Psoas muscle (tissue), 8 donors: ENCODE data around the gene PTGDS. TPM values are rescaled to one million over a fixed set of nuclear protein-coding genes. Genes with fewer than 3 reads are reported as not detected.
A peak's percentile ranks its signal among the peaks of the same experiment; 100 is the strongest.

ENCODE experiments used
- ATAC-seq, 4 donors: fragments of 200-7000 bp; cut with Tn5 transposase; one replicate each; pipeline ENCODE4 v1.9.1; 2020; ENCODE audit warnings: moderate library complexity in 3 of 4, mild to moderate bottlenecking in 2 of 4
- DNase-seq, 2 donors: peaks; one replicate each; pipeline ENCODE4 v3.0.0-alpha.2; 2020
- H3K27ac ChIP-seq: fragments of 200-600 bp; one replicate; pipeline ENCODE4 v1.8.0; 2022
- H3K27me3 ChIP-seq, 3 donors: fragments of 200-600 bp in 1 of 3; one replicate each; pipeline versions ENCODE4 v1.6.1 to v1.8.0; 2013 to 2022; ENCODE audit warnings: low read length in 2 of 3, mild to moderate bottlenecking in 2 of 3, moderate library complexity in 1 of 3; ENCODE audit not compliant: insufficient read depth in 3 of 3
- H3K36me3 ChIP-seq, 2 donors: fragments of 200-600 bp in 1 of 2; one replicate each; pipeline versions ENCODE4 v1.6.1 to v1.8.0; 2013 to 2022; ENCODE audit warnings: low read depth in 1 of 2, mild to moderate bottlenecking in 1 of 2, moderate library complexity in 1 of 2; ENCODE audit not compliant: insufficient read depth in 1 of 2
- H3K4me1 ChIP-seq: fragments of 200-600 bp; one replicate; pipeline ENCODE4 v1.8.0; 2022
- H3K4me3 ChIP-seq: fragments of 200-600 bp; one replicate; pipeline ENCODE4 v1.8.0; 2022; ENCODE audit warnings: mild to moderate bottlenecking
- H3K9me3 ChIP-seq: fragments of 200-600 bp; one replicate; pipeline ENCODE4 v1.8.0; 2022
- WGBS, 3 donors: extraction: QIAGEN DNeasy Blood & Tissue Kit; methylation state at CpG; one replicate each; pipeline versions ENCODE4 v1.1.6 to v1.1.7; 2013; 5-methylcytosine and 5-hydroxymethylcytosine counted together
- intact Hi-C, 2 donors: fragments of 100-400 bp; cut with DNase I; formaldehyde crosslinking; loops; one replicate each; pipeline versions ENCODE4 v1.11.0 to v1.14.2; 2022
- polyA plus RNA-seq, 3 donors: library from polyadenylated mRNA; stranded (reverse); fragments of 200-250 nt; gene quantifications; one replicate each; pipeline ENCODE4 v1.2.3, GENCODE V29; 2013
- total RNA-seq, 4 donors: library from RNA; stranded (reverse); fragmentation: NEBNext Ultra II Directional in 2 of 4; extraction: Animal tissue kit (Norgen Biotek cat#: 25700) in 2 of 4; gene quantifications; one replicate each; pipeline versions ENCODE4 v1.2.1 to v1.2.4, GENCODE V29; 2021 to 2023
- TF ChIP-seq, protein P1 (sequence below): fragments of 200-600 bp; IDR thresholded peaks from one replicate; pipeline ENCODE4 v1.8.0; 2022; ENCODE audit warnings: antibody characterized with exemption
- donor health status: healthy with polysubstance abuse.
- donor health status: DM: no; HTN: no; CAD: no; lungs with moderate emphysema.
- donor health status: Bipolar disorder and iron deficiency.
- donor health status: healthy.
- donor health status: DM: yes; HTN: yes; CAD: no.
- donor health status: DM: no; HTN: no; CAD: no.
- donor health status: DM: no; HTN: no; CAD: no.
- donor health status: DM: yes; HTN: yes; CAD: no.

The PTGDS gene
- total and polyA plus RNA-seq, 7 donors, result 23.3 to 130 (median 37.9) TPM

DNA sequence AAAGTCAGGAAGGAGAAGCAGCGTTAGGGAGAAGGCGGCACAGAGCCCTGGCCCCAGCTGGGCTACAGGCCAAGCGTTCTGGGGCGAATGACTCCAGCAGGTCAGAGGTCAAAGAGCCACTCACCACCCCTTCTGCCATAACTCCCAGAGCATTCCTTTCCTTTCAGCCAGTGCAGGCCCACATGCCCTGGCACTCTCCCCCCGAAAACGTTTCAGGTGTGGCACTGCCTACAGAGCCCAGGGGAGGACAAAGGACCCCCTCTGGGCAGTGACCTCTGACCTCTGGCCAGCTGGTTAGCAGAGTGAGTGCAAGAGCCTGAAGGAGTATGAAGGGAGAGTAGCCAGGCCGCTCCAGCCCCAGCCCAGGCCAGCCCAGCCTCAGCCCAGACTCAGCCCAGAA, 45.9 kb downstream of the PTGDS start:
- intact Hi-C loops, result loop anchor here in 1 of 2 donors (10.0 kb wide), 1 partner anchor 178 kb away; the partner anchor contains the start of genes AJM1 and PHPT1
- ATAC-seq (no peak), DNase-seq (no peak)
- no peak overlapping the region for H3K27ac ChIP-seq
- H3K4me1 ChIP-seq, result peaks cover 11% of the 10 kb centered on the region
- H3K36me3 ChIP-seq, result peaks cover 0 to 18% of the 10 kb centered on the region in 2 donors
- H3K27me3 ChIP-seq, result no peaks in the 10 kb centered on the region
- H3K4me3 ChIP-seq, result no peak overlapping the region
- H3K9me3 ChIP-seq, result no peaks in the 10 kb centered on the region
- WGBS, 3 donors, result 79 to 95% (median 87%) methylated on average over 4 to 7 of the region's 7 CpGs
- TF ChIP-seq, protein P1, sequence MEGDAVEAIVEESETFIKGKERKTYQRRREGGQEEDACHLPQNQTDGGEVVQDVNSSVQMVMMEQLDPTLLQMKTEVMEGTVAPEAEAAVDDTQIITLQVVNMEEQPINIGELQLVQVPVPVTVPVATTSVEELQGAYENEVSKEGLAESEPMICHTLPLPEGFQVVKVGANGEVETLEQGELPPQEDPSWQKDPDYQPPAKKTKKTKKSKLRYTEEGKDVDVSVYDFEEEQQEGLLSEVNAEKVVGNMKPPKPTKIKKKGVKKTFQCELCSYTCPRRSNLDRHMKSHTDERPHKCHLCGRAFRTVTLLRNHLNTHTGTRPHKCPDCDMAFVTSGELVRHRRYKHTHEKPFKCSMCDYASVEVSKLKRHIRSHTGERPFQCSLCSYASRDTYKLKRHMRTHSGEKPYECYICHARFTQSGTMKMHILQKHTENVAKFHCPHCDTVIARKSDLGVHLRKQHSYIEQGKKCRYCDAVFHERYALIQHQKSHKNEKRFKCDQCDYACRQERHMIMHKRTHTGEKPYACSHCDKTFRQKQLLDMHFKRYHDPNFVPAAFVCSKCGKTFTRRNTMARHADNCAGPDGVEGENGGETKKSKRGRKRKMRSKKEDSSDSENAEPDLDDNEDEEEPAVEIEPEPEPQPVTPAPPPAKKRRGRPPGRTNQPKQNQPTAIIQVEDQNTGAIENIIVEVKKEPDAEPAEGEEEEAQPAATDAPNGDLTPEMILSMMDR, result no peak

DNA sequence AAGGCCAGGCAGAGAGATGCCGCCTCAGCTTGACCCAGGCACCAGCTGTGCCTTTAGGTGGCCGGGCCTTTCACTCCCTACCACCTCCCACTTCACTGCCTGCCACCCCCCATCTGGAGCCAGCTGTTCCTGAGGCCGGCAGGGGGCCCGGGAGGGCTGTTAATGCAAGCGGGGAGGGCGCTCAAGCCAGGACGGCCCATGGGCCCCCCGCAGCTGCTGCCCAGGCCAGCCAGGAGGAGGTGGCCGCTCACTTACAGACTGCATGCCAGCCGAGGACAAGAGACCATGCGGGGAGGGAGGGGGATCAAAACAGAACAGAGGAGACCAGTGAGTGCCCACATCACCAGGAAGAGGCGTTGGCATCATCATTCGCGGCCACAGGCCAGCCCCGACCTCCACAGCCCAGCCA, 46.3 kb downstream of the PTGDS start:
- TF ChIP-seq, protein P1, result no peak
- no peaks in the 10 kb centered on the region for H3K27me3 ChIP-seq
- H3K4me1 ChIP-seq, result peaks cover 12% of the 10 kb centered on the region
- peaks cover 0 to 18% of the 10 kb centered on the region in 2 donors for H3K36me3 ChIP-seq
- no peaks in the 10 kb centered on the region for H3K9me3 ChIP-seq
- DNase-seq (no peak), ATAC-seq (no peak)
- 67 to 77% (median 70%) methylated on average over 13 to 15 of the region's 15 CpGs for WGBS, 3 donors
- H3K27ac ChIP-seq, result no peak overlapping the region
- intact Hi-C loops, result loop anchor here in 1 of 2 donors (10.0 kb wide), 1 partner anchor 179 kb away; the partner anchor contains the start of genes AJM1 and PHPT1
- H3K4me3 ChIP-seq, result no peak overlapping the region

DNA sequence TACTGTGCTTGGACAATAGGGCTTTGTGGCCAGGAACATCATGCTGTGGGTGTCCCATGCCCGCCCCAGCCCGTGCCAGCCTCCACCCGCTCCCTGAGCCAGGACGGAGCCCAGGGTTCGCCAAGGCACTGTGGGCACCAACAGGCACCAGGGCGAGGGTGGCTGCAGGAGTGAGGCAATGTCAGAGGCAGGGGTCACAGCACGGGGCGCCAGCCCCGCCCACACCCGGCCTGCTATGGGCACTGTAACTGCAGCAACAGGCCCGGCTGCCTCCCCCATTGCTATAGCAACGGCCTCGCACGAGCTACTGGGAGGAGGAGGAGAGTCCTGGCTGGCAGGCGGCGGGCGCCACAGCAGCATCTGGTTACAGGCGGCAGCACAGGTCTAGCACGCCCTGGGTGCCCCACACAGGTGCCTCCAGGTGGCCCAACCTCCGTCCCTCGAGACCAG, 48.2 kb downstream of the PTGDS start:
- intact Hi-C loops, result loop anchor here (5.0 to 10.0 kb wide), 2 partner anchors 178 to 181 kb away; partner anchors contain the start of genes PHPT1 (in 2 of the 2) and AJM1 (in 1 of the 2)
- ATAC-seq, result no peak
- Histone ChIP-seq H3K4me3 (no peak overlapping the region), H3K9me3 (no peaks in the 10 kb centered on the region), H3K27ac (no peak overlapping the region), H3K36me3 (peaks cover 0 to 10% of the 10 kb centered on the region in 2 donors), H3K27me3 (no peaks in the 10 kb centered on the region), H3K4me1 (peaks cover 21% of the 10 kb centered on the region)
- DNase-seq, result no peak
- 64 to 88% (median 75%) methylated on average over 18 to 21 of the region's 21 CpGs for WGBS, 3 donors
- TF ChIP-seq, protein P1, result no peak

DNA sequence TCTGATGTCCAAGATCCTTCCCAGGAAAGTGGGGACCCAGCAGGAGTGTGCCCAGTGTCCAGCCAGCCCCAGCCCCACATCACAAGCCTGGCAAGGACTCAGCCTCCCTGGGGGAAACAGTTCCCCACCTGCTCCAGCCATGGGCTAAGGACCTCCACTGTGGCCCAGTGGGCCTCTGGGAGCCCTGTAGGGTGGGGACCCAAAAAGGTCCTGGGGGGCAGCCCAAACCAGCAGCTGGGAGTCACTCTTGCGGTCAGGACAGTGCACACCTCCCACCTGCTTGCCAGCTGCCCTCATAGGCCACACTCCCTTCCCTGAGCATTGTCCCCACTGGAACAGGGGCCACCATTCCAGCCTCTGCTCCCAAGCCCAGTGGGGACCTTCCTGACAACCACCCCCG, 49.1 kb downstream of the PTGDS start:
- ATAC-seq (no peak), DNase-seq (no peak)
- intact Hi-C loops, result loop anchor here (5.0 to 10.0 kb wide), 2 partner anchors 179 to 182 kb away; partner anchors contain the start of genes PHPT1 (in 2 of the 2) and AJM1 (in 1 of the 2)
- TF ChIP-seq, protein P1, result no peak
- no peaks in the 10 kb centered on the region for H3K27me3 ChIP-seq
- no peak overlapping the region for H3K27ac ChIP-seq
- H3K36me3 ChIP-seq, result peaks cover 0 to 1% of the 10 kb centered on the region in 2 donors
- 66 to 88% (median 67%) methylated on average over 2 of the region's 2 CpGs for WGBS, 3 donors
- no peaks in the 10 kb centered on the region for H3K9me3 ChIP-seq
- peaks cover 21% of the 10 kb centered on the region for H3K4me1 ChIP-seq
- peak overlapping the region; percentile 78 for H3K4me3 ChIP-seq
